BJ (cell line): ENCODE data around the gene CD99. TPM values are rescaled to one million over a fixed set of nuclear protein-coding genes. Genes with fewer than 3 reads are reported as not detected.
"Not testable (repeated sequence)": the region's sequence is repeated elsewhere in the genome, so short reads cannot be mapped to it uniquely, and the experiment has no call there.

Experiments used
- CTCF ChIA-PET: fragments of 350-600 bp; formaldehyde crosslinking; extraction: SDS; loops from one replicate; lab custom pipeline; 2021; ENCODE audit warnings: antibody characterized with exemption, inconsistent platforms; lab: Yijun Ruan, JAX
- POLR2A ChIA-PET: fragments of 300-600 bp; sonication (Branson Sonifier 250); formaldehyde crosslinking; extraction: SDS; loops from one replicate; lab custom pipeline; 2021; ENCODE audit warnings: antibody characterized with exemption; lab: Charles Lee
- DNase-seq: peaks from one replicate; pipeline ENCODE4 v3.0.0-alpha.2; 2011; ENCODE audit warnings: low read depth
- H3K27me3 ChIP-seq: 2 replicates; pipeline ENCODE4 v1.6.0; 2011; ENCODE audit warnings: low read length; ENCODE audit not compliant: control insufficient read depth, insufficient read depth
- H3K36me3 ChIP-seq: 2 replicates; pipeline ENCODE4 v1.5.1; 2011; ENCODE audit warnings: low read length; ENCODE audit not compliant: control insufficient read depth, insufficient read depth
- H3K4me3 ChIP-seq: 2 replicates; pipeline ENCODE4 v1.5.1; 2011; ENCODE audit warnings: low read depth, mild to moderate bottlenecking, control low read depth, low read length
- CTCF ChIP-seq: IDR thresholded peaks from 2 replicates; pipeline ENCODE4 v1.5.1; 2011; ENCODE audit warnings: low read depth, mild to moderate bottlenecking, control low read depth, inconsistent platforms, low read length, moderate library complexity; ENCODE audit not compliant: insufficient read depth
- polyA plus RNA-seq: library from polyadenylated mRNA; depleted of rRNA; stranded (reverse); fragments of >200 nt; gene quantifications from 2 replicates; pipeline ENCODE4 v1.2.3, GENCODE V29; 2011

CD99 gene
- polyA plus RNA-seq, 1 experiment, result 479 TPM

- Histone ChIP-seq H3K4me3 (no peak overlapping the region), H3K27me3 (no peaks in the 10 kb centered on the region), H3K36me3 (no peaks in the 10 kb centered on the region)
- TF ChIP-seq CTCF, result no peak
- DNase-seq, result no peak
- CTCF ChIA-PET, result no interaction called here
- POLR2A ChIA-PET, result no interaction called here
Measured at GRCh38 chrX:2673611-2674010, 17.5 kb upstream of the CD99 start.

GRCh38 chrX:2675657-2676200 is 15.4 kb upstream of the CD99 start:
- H3K4me3 ChIP-seq, H3K36me3 ChIP-seq, DNase-seq, H3K27me3 ChIP-seq, POLR2A ChIA-PET, CTCF ChIA-PET: not testable (repeated sequence)

- DNase-seq, result no peak
- CTCF ChIA-PET, result no interaction called here
- no peak overlapping the region for H3K4me3 ChIP-seq
- no peaks in the 10 kb centered on the region; the same call in 1 of the 2 replicates for H3K27me3 ChIP-seq
- no peaks in the 10 kb centered on the region for H3K36me3 ChIP-seq
- TF ChIP-seq CTCF, result no peak
- POLR2A ChIA-PET, result no interaction called here
Measured at GRCh38 chrX:2676794-2677675, 14.1 kb upstream of the CD99 start.

- no peak for TF ChIP-seq CTCF
- peak; percentile 93 for DNase-seq
- CTCF ChIA-PET, result no interaction called here
Measured at GRCh38 chrX:2677764-2678163, 13.3 kb upstream of the CD99 start.

GRCh38 chrX:2678583-2678982 is 12.5 kb upstream of the CD99 start:
- CTCF ChIA-PET, result no interaction called here
- DNase-seq, result no peak
- Histone ChIP-seq H3K36me3 (no peaks in the 10 kb centered on the region), H3K4me3 (no peak overlapping the region), H3K27me3 (peaks cover 1% of the 10 kb centered on the region; the same call in 1 of the 2 replicates)
- POLR2A ChIA-PET, result no interaction called here
- TF ChIP-seq CTCF, result no peak

More at GRCh38 chrX:2677764-2678163, 13.3 kb upstream of the CD99 start:
- Histone ChIP-seq H3K27me3 (peaks cover 1% of the 10 kb centered on the region; the same call in 1 of the 2 replicates), H3K36me3 (no peaks in the 10 kb centered on the region), H3K4me3 (no peak overlapping the region)
- POLR2A ChIA-PET, result no interaction called here
